Stimulated activated CD8-positive, alpha-beta memory T cell treated with anti-CD3 and anti-CD28 coated beads, Interleukin-12 subunit alpha, Interleukin-12 subunit beta, amount 100 ng/mL, for 4 hours (primary cell): ENCODE data around the gene TTC33.
"Not testable (repeated sequence)": the region's sequence is repeated elsewhere in the genome, so short reads cannot be mapped to it uniquely, and the experiment has no call there.

Experiments used
- DNase-seq: peaks from one replicate; pipeline ENCODE4 v3.0.0-alpha.2; 2020; ENCODE audit warnings: low read depth

The TTC33 gene

DNA sequence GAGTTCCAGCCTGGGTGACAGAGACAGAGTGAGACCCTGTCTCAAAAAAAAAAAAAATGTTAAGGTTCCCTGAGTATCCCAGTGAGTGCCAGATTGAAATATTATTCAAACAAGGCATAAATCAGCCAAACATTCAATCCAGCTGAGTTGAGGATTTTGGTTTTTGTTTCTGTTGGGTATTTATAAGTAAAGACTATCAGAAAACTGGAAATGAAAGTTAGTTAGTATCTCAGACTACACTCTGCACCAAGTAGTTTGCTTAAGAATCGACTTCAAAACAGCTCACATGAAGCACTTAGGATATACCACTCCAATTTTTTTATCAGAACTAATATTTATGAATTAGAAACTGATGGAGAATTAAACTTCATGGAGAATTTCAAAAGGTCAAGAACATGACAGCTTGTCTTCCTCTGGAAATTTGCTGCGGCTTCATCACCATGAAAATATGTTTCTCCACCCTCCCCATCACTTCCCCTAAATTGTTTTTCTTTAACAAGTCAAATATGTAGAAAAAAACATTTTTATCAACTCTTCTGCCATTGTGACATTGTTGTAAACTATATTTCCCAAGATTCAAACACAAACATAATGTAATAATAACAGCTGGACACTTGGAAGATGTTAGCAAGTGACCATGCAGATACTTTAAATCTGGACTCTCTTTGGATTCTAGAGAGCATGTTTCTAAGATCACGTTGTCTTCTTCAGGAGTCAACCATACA lies 186.1 kb downstream of the TTC33 start:
- DNase-seq: no peak

DNA sequence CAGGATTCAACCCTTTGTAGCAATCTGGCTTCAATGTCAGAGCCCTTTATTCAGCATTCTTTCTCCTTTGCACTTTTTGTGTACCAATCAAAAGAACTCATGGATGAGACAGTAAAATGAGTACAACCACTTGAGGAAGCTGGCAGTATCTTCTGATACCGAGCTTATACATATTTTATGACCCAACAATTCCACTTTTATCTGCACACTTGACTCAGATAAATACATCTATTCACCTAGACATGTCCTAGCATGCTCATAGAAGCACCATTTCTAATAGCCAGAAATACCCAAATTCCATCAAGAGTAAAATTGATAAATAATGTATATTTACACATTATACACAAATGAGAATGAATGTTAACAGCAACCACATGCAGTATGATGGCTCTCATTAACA lies 187.2 kb downstream of the TTC33 start:
- no peak for DNase-seq

DNA sequence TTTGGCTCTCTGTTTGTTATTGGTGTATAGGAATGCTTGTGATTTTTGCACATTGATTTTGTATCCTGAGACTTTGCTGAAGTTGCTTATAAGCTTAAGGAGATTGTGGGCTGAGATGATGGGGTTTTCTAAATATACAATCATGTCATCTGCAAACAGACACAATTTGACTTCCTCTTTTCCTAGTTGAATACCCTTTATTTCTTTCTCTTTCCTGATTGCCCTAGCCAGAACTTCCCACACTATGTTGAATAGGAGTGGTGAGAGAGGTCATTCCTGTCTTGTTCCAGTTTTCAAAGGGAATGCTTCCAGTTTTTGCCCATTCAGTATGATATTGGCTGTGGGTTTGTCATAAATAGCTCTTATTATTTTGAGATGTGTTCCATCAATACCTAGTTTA lies 192.6 kb downstream of the TTC33 start:
- not testable (repeated sequence) for DNase-seq

DNA sequence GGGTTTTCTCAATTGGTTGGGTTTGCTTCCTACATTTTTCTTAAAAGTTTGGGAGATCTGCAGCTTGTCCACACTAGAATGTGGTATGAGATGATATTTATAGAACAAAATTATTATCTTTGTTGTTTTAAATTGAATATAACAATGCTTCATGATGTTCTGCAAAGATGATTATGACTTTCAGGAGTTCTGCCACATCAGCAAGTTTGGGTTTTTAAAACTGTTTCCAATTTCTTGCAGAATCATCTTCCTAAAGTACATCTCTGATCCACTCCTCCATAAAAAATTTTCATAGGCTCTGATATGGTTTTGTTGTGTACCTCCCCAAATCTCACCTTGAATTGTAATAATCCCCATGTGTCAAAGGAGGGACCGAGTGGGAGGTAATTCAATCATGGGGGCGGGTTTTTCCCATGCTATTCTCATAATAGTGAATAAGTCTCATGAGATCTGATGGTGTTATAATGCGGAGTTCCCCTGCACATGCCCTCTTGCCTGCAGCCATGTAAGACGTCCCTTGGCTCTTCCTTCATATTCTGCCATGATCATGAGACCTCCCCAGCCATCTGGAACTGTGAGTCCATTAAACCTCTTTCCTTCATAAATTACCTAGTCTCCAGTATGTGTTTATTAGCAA lies 195.2 kb downstream of the TTC33 start:
- DNase-seq: no peak

DNA sequence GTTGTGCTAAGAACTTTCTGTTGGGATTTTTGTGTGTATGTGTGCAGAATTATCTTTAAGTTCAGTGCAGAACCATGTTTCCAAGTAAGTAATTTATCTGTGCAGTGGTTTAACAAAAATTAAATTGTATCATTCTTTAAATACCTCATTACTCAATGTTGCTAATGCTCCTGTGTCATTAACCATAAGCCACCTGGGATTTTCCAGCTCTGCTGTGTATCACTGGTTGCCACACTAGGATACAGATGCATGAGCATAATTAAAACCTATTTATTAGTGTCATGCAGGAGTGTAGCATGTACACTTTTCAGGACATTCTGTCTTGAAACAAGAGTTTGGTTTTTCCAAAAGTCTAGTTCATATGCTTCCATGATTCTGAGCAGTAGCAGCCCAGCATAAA lies 196.5 kb downstream of the TTC33 start:
- DNase-seq: no peak

DNA sequence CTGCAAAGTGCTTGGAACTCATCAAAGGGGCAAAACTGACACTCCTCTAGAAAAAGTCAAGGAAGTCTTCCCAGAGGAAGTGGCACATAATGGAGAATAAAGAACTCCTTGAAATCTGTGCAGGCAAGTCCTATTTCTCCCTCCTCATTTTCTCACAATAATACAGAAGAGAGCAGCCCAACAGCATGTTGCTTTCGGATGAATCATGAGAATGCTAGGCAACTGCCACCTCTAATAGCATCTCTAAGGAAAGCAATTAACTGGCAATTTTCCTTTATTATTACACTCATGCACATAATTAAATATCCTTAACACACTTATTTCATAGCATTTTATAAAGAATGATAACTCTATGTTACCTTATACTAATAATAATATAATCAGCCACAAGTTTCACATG lies 198.3 kb downstream of the TTC33 start:
- DNase-seq: no peak

DNA sequence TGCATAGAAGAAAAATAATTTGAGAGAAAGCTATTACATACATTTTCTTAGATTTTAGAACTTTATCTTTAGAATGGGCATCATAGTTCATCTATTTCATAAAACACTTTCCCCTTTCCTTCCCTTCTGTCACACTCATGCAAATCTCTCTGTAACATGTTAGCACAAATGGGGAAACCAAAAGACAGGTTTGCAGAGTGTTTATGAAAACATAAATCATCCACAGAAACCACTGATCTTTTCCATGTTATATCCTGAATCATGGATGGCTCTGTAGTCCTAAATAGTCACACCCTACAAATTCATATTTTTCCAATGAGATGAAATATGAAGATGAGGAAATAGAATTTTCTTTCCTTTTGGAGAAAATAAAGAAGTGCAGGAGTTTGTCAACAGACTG lies 198.9 kb downstream of the TTC33 start:
- no peak for DNase-seq

DNA sequence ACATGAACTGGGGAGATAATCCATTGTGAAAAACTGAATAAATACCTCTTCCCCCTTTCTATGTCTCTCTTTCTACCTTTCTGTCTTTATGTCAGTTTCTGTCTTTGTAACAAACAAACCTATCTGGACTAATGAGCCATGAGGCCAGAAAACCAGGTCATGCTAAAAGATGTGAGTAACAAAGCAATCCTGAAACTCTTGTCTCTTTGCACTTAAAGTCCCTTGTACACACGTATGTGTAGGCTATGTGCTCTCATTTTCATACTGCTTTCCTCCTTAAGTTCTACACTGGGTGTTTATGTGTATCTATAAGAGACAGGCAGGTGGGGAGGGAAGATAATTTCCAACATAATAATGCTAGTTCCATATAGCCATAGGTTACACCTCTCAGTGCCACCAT lies 199.9 kb downstream of the TTC33 start:
- no peak for DNase-seq

DNA sequence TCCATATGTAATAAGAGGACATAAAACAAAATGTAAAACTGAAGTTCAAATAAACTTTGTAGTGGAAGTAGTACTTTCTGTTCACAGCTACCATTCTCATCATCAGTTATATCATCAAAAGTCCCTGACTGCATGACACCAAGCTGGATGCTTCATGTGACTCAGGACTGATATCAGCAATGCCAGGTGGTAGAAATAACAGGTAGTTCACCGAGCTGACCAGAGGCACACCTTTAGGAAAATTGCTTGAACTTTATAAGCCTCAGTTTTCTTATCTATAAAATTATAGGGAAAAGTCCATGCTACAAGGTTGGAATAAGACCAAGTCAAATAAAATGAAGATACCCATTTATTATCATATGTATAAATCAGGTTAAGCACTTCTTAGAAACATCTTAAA lies 200.9 kb downstream of the TTC33 start:
- no peak for DNase-seq

DNA sequence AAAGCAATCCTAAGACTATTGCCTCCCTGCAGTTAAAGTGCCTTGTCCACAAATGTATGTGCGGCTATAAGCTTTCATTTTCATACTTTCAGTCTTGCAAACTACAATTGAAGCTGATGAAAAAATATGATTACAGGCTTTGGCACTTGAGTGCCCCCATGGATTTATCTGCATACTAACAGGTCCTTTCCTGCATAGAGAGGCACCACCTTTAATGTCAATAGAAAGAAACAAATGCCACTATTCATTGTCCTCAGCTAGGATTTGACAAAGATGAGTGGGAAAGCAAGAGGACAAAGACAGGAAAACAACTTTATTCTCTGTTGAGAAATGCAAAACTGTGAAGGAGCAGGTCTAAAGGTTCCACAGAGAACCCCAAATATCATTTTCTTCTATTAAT lies 201.7 kb downstream of the TTC33 start:
- no peak for DNase-seq

DNA sequence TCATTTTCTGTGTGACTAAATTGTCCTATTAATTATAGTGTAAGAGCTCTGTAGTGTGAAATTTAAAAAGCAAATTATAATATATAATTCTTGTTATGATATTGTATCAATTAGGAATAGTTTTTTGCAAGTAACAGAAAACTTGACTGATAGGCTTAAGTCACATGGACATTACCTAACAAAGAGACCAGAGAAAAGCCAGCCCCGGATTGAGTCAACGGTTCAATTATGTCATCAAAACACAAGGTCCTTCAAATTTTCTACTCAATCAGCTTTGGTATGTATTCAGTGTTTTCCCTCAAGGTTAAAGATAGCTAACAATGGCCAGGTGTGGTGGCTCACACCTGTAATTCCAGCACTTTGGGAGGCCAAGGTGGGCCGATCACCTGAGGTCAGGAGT lies 202.8 kb downstream of the TTC33 start:
- DNase-seq: no peak

DNA sequence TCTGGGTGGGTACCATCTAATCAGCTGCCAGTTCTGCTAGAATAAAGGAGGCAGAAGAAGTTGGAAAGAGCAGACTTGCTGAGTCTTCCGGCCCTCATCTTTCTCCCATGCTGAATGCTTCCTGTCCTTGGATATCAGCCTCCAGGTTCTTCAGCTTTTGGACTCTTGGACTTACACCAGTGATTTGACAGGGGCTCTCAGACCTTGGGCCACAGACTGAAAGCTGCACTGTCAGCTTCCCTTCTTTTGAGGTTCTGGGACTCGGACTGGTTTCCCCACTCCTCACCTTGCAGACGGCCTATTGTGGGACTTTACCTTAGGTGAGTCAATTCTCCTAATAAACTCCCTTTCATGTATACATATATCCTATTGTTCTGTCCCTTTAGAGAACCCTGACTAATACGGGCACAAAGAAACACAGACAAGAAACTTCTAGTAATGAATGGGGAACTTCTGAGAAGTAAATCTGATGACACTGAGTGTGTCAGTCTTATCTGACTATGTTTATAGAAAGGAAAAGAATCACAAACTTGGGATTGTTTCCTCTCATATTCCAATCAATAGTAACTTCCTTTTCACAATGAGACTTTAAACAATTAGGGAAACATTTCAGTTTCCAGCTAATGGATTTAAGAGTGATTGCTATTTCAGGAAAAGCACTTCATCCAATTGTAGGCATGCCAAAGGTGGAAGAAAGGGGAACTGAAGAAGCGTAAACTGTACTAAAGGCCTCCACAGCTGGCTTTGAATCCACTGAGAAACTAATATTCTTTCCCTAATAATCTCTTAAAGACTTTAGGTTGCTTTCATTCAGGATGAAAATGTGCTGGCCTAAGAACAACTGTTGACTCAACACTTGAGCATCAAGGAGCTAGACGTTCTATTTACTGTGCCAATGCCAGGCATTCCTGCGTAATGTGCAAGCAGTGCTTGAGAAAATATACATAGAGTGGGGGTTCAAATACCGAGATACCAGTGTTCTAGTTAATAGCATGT lies 204.0 kb downstream of the TTC33 start:
- no peak for DNase-seq

DNA sequence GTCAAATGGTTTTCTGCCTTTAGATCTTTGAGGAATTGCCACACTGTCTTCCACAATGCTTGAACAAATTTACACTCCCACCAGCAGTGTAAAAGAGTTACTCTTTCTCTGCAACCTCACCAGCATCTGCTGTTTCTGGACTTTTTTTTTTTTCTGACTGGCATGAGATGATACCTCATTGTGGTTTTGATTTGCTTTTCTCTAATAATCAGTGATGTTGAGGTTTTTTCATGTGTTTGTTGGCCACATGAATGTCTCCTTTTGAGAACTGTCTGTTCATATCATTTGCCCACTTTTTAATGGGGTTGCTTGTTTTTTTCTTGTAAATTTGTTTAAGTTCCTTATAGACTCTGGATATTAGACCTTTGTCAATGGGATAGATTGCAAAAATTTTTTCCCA lies 205.3 kb downstream of the TTC33 start:
- DNase-seq: no peak

DNA sequence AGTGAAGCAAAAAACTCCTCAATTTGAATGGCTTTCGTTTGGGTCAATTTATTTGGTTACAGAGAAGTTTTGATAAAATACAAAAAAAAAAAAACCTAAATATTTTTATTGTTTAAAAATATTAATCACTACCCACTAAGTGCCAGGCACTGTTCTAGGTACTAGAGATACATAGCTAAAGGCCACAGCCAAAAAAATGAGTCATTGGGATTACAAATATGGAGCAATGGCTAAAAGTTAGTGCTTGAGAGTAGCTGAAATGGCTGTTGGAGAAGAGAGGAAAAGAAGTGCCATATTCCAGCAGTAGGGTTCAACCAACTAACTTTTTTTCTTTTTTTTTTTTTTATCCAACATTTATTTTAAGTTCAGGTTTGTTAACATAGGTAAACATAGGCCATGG lies 206.1 kb downstream of the TTC33 start:
- no peak for DNase-seq

DNA sequence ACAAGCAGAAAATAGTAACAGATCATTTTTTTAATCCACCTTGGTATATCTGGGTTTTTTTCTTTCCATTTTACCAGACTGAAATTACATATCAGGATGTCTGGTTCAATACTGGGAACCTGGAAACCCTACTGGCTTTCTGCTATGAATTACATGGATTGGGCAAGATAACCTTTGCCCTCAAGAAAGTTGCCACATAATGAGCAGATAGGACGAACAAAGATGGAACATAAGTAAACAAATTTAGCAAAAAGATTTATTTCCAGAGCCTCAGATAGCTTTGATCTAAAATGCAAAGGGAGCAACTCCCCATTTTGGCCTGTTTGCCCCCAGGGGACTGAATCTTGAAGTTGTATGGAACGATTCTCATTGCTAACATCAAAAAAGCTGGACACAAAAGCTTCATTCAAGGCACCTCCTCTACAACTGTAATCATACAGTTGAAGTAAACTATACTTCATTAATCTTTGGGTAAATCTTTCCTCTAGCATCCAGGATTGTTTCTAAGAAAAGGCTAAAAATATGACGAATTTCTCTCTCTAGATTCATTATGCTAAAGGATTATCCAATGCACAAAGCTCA lies 207.7 kb downstream of the TTC33 start:
- no peak for DNase-seq

DNA sequence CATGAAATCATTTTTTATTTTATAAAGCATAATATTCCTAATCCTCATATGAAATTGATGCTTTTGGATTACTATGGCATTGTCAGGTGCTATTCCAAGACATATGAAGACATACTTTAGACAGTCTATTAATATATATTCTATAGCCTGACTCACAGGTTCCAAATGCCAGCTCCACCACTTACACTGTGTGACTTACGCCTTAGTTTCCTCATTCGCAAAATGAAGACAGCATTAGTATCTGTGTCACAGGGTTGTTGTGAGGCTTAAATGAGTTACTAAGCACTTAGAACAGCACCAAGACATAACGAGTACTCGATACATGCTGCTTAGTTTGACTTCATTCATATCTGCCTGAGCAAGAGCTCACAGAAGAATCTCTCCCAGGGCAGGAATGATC lies 208.2 kb downstream of the TTC33 start:
- DNase-seq: no peak

DNA sequence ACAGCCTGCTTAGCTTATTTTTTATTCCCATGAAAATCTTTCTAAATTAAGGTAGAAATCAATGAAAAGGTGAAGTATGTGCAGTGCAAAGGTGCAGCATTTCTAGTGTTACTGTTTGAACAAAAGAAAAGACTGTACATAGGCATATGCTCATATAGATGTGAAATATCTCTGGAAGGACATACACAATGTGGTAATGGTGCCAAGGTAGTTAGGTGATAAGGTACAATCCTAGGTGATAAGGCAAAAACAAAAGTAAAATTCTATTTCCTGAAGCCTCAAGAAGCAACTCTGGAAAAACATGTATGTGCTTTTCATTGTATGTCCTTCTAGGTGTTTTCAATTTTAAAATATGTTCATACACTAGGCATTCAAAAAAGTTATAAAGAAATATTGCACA lies 215.5 kb downstream of the TTC33 start:
- DNase-seq: no peak

DNA sequence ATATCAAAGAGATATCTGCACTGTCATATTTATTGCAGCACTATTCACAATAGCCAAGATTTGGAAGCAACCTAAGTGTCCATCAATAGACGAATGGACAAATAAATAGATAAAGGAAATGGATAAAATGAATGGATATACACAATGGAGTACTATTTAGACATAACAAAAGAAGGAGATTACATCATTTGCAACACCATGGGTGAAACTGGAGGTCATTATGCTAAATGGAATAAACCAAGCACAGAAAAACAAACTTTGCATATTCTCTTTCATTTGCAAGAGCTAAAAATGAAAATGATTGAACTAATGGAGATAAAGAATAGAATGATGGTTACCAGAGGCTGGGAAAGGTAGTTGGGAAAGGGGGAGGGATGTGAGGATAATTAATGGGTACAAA lies 231.1 kb downstream of the TTC33 start:
- DNase-seq: no peak

DNA sequence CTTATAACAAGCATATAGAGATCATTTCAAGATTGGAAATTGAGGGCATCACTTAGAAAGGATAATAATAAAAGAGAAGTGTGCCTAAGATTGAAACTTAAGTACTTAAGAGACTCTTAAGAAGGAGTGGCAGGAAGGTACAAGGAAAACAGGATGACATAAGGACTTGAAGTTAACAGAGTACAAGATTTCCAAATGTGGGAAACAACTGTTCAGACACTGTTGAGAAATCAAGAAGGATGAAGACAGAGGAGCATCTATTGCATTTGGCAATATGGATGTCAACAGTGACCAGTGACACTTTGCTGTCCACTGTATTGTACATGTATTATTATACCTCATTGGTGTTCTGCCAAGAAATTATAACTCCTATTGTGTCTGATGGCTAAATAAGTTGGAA lies 233.8 kb downstream of the TTC33 start:
- DNase-seq: no peak

DNA sequence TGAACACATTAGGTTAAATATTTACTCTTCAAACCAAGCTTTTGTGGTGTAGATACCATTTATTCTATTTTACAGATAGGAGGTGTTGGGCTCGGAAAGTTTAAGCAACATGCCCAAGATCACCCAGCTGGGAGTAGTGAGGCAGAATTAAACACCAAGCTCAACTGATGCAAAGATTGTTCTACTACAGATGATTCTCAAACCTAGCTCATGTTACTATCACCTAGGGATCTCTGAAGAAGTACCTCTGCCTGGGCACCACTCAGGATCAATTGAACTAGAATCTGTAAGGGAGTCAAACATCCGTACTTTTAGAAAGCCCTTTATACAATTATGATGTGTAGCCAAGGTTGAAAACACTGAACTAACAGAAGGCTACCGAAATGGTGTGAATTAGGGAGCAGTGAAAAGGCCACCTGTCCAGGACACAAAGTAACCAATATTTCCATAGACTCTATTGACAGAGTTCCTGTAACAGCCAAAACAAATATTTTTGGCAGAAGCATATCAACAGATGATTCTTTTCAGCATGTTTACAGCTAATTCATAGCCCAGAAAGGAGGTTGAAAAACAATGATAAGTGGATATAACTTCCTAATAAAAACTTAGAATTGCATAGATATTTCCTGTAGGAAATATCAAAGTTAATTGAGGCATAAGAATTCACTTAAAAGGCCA lies 234.5 kb downstream of the TTC33 start:
- DNase-seq: no peak

DNA sequence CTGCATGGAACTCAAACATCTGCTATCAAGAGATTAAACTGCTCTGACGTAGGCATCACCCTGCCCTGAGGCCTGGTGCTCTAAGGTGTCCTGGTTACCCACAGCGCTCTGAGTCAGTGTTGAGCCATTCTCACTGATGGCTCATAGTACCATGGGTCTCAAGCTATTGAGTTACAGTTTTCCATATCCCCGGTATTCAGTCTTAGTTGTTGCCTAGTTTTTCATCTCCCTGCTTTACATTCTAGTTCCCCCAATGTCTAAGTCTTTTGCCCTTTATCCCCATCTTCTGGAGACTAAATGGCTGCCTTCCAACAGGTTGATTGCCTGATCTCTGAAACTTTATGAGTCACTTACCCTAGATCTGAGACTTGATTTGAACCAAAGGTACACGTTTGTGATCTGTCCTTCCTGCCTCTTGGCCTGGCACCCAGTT lies 237.3 kb downstream of the TTC33 start:
- no peak for DNase-seq

DNA sequence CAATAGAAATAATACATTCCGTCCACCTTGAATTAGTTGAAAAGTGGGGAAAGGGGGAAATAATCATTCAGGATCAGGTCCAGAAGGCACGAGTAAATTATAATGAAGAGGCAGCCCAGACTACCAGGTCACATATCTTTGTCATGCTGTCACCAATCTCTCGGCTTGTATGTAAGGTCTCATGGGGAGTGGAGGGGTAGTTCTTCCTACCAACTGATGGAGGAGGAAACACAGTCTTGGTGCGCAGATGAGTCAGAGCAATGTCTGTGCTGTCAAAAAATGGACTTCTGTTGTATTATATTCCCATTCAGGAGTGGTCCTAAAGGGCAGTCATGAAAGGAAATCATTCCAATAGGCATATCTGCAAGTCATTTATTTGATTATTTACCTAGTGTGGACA lies 240.3 kb downstream of the TTC33 start:
- DNase-seq: no peak
